ENCODE measurements around the gene DRAM1.
"Not testable (repeated sequence)": the region's sequence is repeated elsewhere in the genome, so short reads cannot be mapped to it uniquely, and the experiment has no call there.

Gene DRAM1

DNA sequence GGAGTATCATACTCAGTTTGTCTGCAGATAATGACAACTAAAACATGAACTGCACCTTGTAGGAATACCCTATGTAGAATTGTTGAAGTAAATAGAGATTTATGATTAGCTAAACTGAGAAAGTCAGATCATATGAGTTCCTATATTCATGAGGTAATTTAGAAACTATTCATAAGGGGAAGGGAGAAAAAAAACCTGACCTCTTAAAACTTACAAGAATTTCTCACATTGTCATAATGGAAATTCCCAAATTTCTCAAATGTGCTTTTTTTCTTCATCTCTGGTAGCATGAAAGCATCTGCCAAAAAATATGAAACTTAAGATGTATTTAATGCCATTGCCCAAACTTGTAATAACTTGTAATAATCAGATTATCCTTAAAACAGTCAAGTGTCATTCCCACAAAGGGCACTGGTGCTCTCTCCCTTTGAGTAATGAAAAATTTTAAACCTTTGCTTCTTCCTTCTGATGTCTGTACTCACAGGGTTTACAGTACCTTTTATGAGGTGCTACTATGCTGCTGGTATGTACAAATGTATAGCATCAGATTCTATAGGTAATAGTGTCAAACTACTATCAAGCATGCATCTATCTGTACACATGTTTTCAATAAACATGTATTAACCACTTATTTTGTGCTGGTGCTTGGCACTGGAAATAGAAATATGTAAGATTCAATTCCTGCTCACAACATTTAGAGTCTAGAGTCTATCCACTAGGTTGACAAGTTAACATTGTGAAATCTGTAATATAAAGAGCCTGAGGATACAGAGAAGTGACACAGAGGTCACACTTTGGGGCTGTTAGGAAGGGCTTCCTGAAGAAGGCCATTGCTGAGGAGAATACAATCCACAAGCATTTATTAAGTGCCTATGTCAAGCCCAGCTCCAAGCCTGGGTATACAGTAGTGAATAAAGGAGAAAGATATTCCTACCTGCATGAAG lies 17.4 kb upstream of the DRAM1 start:
- no peak for DNase-seq

DNA sequence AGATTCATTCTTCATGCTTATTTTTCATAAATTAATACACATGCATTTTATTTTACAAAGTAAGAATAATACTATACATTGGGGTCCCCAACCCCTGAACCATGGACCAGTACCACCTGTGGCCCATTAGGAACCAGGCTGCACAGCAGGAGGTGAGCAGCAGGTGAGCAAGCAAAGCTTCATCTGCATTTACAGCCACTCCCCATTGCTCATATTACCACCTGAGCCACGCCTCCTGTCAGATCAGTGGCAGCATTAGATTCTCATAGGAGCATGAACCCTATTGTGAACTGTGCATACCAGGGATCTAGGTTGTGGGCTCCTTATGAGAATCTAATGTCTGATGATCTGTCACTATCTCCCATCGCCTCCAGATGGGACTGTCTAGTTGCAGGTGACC lies 15.7 kb upstream of the DRAM1 start:
- not testable (repeated sequence) for DNase-seq

DNA sequence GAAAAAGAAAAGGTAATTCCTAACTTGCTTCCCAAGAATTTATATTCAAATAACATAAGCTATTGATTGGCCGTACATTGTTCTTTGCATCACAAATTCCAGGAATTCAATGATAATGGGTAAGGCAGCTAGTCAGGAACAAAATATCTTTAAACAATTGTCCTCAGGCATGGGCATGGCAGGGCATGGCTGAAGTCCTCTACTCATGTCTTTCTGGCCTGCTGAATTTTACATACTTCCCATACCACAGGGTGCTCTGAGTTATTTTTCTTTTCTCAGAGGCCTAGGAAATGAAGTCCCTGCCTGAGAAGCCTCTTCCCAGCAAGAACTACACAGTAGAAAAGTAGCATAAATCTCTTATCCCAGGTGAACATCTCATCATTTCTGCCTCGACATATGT lies 15.1 kb upstream of the DRAM1 start:
- no peak for DNase-seq

DNA sequence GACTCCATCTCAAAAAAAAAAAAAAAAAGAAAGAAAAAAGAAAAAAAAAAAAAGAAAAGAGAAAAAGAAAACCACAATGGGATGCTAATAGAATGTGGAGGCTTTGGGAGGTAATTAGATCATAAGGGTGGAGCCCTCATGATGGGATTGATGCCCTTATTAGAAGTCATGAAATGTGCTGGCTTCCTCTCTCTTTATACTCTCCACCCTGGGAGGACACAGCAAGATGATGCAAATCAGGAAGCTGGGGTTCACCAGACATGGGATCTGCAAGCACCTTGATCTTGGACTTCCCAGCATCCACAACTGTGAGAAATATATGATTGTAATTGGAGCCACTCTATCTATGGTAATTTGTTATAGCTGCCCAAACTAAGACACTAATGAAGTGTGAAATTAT lies 13.4 kb upstream of the DRAM1 start:
- no peak for DNase-seq

DNA sequence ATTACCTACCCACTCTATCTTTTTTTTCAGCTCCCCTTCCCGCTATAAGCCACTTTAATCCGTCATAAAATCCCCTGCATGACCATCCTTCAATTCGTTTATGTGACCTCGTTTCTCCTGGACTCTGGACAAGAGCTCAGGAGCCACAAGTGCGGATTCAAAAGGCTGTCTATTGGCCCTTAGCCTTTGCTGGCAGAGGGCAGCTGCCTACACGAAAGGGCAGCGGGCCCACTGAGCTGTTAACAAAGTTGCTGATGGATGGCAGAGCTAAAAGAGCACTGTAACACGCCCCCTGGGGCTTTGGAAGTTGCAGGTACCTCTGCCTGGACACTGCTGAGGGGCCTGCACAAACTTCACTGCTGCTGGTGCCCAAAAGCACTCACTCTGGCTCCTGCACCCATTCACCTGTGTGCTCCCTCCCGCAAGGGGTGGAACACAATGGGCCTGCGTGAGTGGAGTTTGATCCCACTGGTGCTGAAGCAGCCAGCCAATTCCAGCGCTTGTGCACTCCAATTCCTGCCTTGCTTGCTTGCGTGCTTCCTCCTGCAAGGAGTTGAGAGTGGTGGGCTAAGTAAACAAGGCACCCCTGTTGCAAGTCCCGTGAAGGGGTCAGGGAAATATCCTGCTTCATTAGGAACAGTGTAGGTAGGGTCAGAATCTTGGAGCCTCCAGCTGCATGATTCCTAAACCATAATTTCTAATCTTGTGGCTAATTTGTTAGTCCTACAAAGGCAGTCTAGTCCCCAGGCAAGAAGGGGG lies 10.6 kb upstream of the DRAM1 start:
- DNase-seq = no peak

DNA sequence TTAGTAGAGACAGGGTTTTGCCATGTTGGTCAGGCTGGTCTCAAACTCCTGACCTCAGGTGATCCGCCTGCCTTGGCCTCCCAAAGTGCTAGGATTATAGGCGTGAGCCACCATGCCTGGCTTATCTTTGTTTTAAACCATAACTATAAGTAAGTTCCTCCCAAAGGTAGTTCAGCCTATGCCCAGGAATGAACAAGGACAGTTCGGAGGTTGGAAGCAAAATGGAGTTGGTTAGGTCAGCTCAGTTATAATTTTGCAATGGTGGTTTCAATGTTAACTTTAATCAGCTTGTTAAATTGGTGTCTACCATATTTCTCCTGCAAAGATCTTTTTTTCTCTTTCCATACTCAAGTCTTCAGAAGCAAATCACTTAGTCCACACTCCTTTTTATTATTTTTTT lies 9.8 kb upstream of the DRAM1 start:
- not testable (repeated sequence) for DNase-seq

DNA sequence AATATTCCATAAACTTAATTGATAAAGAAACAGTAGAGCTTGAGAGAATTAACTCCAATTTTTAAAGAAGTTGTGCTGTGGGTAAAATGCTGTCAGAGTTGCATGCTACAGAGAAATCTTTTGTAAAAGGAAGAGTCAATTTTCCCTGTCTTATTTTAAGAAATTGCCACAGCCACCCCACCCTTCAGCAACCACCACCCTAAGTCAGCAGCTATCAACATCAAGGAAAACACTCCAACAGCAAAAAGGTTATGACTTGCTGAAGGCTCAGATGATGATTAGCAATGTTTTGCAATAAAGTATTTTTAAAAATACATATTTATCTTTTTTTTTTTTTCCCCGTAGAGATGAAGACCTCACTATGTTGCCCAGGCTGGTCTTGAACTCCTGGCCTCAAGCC lies 6.5 kb upstream of the DRAM1 start:
- no peak for DNase-seq

DNA sequence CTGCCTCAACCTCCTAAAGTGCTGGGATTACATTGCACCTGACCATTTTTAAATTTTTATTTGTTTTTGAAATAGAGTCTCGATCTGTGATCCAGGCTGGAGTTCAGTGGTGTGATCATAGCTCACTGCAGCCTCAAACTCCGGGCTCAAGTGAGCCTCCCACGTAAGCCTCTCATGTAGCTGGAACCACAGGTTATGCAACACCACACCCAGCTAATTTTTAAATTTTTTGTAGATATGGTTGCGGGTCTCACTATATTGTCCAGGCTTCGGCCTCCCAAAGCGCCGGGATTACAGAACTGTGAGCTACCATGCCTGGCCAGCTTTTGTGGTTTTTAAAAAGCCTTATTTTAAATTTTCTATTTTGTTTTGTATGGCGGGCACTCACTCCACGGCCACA lies 2.2 kb upstream of the DRAM1 start:
- no peak for DNase-seq

DNA sequence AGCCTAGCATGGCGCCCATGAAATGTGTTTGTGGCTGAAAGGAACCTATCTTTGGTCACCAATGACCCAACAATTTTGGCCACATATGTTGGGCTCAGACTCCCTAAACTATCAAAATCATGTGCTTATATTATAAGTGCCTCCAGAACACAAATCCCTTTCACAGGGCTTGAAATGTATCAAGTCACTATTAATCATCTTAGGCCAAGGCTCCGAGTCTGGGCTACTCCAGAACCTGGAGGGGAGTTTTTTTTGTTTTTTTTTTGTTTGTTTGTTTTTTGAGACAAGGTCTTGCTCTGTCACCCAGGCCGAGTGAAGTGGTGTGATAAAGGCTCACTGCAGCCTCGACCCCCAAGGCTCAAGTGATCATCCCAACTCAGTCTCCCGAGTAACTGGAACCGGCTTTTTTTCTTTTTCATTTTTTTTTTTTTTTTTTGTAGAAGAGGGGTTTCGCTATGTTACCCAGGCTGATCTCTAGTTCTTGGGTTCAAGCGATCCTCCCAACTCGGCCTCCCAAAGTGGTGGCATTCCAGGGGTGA lies 989 bp upstream of the DRAM1 start:
- DNase-seq = no peak

DNA sequence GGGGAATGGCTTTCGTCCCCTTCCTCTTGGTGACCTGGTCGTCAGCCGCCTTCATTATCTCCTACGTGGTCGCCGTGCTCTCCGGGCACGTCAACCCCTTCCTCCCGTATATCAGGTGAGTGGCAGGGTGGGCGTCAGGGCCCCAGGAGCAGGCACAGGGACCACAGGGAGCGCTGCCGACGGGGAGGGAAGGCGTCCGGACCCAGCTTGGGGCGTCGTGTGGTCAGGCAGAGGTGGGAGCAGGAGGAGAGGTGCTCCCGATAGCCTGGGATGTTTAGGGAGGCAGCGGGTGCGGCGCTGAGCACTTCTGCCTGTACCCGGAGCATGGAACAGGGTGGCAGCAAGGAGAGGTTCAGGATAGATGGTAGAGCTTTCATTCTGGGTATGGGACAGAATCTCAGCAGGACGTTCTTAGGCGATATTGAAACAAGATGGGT lies 444 bp downstream of the DRAM1 start:
- peak in 2 of 56 donors; percentile 25 to 35 for DNase-seq

DNA sequence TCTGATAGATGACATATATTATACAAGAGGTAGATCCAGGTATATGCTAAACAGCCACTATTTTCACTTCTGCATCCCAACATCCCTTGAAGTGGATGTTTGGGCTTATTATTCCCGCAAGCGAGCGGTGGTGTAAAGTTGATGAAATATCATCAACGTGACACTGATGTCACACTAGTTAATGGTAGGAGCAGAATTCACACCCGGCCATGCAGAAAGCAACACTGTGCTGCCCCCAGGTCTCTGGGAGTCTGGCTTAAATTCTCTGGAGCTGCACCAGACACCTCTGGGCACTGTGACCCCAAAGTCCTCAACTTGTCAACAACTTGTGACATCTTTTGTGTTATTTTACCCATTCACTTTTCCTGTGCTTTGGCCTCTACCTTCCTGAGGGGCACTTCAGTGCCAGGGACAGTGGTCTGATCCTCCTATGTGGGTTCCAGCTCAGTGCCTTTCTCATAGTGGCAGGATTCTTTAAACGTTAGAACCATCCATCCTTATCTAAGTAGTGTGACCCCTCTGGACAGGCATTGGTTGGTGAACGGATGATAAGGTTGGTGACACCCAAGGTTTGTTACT lies 952 bp downstream of the DRAM1 start:
- DNase-seq = no peak

DNA sequence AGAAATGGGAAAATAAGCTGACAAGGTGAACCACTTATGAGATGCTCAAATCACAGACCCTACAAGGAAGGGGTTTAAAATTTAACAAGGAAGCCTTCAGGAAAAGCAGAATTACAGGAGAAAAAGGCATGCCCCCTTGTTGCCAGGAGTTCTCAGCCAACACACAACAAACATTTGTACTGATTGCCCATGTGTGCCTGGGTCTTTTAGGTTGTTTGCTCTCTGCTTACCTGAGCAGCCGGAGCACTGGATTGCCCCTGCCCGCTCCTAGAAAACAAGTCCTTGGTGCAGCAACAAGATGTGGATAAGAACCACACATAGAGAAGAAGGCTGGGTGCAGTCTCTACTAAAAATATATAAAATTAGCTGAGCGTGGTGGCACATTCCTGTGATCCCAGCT lies 3.4 kb downstream of the DRAM1 start:
- DNase-seq = no peak

DNA sequence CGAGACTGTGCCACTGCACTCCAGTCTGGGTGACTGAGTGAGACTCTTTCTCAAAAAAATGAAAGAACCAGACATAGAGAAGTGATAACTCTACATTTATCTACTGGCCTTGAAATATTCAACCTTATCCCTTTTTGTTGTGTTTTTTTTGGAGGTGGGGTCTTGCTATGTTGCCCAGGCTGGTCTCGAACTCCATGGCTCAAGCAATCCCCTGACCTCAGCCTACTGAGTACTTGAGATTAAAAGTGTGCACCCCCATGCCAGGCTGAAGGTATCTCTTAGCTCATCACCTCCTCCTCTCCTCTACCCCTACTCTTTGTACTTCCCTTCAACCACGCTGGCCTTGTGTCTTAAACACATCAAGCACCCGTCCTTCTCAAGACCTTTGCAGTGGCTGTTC lies 3.8 kb downstream of the DRAM1 start:
- DNase-seq = no peak

DNA sequence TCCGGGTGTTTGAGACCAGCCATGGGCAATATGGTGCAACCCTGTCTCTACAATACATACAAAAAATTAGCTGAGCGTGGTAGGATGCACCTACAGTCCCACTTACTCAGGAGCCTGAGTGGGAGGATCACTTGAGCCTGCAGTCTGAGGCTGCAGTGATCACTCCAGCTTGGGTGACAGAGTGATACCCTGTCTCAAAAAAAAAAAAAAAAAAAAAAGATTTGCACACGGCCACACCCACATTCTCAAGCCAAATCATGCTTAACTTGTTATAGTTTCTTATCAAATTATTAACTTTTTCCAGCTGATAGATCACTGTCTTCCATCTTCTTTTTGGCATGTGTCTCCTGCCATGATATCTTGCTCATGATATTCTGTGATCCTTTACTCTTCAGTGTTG lies 6.8 kb downstream of the DRAM1 start:
- no peak for DNase-seq

DNA sequence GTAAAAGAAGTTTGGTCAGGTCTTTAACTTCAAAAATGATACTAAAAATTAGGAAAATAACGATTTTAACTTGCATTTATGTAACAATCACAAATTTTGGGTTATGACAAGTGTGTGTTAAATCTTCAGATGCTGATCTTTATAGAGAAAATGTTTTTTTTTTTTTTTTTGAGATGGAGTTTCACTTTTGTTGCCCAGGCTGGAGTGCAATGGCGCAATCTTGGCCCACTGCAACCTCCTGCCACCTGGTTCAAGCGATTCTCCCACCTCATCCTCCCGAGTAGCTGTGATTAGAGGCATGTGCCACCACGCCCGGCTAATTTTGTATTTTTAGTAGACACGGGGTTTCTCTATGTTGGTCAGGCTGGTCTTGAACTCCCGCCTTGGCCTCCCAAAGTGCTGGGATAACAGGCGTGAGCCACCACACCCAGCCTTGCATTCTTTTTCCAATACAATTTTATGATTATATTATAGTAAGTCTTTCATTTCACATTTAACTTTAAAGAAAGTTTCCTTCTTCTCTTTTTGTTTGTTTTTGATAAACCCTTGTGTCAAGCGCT lies 7.5 kb downstream of the DRAM1 start:
- DNase-seq = not testable (repeated sequence)

DNA sequence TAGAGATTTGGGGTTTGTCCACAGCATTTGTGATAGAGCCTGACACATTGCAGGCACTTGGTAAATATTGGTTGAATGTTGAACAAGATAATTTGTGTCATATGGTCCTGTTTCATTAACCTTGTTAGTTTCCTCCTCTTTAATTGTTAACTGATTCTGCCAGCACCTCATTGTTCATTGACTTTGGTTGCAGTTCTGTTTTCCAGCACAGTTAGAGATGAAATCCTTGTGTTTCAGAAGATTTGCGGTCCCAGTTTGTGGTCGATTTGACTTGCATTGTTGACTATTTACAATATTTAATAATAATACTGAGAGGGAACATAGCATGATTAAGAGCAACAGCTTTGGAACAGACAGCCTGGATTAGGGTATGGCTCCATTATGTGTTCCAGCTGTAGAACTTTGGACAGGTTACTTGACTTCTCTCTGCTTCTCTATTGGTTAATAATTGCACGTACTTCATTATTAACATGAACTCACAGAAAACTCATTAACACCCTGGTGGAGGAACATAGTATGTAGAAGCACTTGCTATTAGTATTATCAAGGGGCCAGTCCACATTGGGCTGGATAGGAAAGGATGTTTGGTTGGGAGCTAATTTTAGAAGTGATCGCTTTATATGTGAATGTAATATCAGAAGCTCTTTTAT lies 8.7 kb downstream of the DRAM1 start:
- no peak for DNase-seq

DNA sequence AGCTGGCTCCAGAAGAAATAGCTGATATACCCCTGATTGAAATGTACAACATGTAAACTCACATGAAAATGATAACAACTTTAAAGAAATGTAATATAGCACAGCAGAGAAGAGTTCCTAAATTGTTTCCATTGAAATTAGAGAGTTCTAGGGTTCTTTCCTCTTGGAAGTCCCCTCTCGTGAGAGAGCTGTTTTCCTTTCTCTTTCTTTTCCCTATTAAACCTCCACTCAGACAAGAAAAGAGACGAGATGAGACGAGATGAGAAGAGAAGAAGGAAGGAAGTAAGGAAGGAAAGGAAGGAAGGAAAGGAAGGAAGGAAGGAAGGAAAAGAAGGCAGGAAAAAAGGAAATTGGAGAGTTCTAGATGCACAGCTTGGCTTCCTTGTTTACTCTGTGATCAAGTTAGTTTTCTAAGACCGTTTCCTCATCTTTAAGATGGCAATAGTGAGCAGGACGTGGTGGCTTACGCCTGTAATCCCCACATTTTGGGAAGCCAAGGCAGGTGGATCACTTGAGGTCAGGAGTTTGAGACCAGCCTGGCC lies 11.9 kb downstream of the DRAM1 start:
- DNase-seq = no peak

DNA sequence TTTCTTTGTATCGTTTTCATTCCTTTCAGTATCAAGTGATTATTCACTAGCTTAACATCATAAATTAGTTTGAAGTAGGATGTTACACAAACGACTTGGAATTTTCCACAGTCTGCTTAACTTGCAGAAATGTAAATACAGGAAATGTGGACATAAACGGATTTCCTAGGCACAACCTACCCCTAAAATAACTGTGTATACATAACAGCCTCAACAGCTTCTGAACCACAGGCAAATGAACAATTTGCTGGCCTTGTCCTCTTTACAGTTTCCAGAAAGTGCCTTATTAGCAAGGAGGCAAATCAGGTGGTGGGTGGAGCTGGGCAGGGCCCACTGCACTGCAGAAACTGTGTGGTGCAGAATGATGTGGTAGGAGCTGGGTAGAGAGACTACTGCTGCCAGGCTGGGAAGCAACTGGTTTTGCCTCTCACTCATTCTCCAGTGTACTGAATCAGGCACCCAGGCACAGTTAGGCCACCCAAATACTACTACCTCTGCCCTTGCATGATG lies 14.1 kb downstream of the DRAM1 start:
- DNase-seq = no peak

DNA sequence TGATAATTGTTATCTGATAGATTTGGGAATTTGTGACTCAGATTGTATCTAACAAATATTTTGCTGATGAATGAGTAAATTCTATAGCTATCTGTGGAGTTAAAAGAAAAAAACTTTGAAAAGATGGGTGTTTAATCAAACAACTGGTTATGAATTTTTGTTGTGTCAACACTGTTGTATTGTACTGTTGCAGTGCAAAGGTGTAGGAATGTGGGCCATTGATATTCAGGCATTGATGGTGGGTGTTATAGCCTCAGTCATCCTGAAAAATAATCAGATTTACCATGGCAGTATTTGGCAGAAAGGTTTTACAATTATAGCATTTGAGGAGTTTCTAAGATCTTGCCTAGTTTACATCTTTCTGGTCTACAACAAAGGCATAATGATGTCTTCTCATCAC lies 15.4 kb downstream of the DRAM1 start:
- DNase-seq = no peak

DNA sequence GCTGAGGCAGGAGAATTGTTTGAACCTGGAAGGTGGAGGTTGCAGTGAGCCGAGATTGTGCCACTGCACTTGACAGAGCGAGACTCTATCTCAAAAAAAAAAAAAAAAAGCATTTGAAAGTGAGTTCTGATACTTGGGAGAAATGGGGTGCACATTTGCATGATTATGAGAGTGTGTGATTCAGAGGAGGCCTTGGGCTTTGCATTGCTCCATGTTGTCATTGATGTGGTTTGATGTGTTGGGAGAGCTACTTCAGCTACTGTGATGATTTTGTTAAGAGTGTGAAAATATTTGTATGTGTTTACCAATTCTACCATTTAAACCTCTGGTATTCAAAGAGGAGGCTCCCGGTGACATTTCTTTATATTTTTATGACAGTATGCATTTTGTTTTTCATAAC lies 24.4 kb downstream of the DRAM1 start:
- DNase-seq = no peak

DNA sequence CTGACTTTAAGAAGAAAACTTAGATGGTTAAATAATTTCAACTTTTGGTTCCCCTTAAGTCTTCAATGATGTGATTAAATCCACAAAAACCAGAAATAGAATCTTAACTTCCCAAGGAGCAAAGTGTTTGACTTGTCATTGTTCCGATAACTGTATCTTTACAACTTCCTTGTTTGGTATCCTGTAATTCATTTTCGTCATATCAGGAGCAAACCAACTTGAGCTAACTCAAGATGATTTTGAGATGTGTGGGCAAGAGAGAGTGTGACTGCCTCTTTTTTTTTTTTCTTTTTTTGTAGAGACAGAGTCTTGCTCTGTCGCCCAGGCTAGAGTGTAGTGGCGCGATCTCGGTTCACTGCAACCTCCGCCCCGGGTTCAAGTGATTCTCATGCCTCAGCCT lies 25.3 kb downstream of the DRAM1 start:
- DNase-seq = no peak

Data from nucleus accumbens (tissue), 56 donors.